ENCODE data around the gene PIEZO1.

The PIEZO1 gene

DNA sequence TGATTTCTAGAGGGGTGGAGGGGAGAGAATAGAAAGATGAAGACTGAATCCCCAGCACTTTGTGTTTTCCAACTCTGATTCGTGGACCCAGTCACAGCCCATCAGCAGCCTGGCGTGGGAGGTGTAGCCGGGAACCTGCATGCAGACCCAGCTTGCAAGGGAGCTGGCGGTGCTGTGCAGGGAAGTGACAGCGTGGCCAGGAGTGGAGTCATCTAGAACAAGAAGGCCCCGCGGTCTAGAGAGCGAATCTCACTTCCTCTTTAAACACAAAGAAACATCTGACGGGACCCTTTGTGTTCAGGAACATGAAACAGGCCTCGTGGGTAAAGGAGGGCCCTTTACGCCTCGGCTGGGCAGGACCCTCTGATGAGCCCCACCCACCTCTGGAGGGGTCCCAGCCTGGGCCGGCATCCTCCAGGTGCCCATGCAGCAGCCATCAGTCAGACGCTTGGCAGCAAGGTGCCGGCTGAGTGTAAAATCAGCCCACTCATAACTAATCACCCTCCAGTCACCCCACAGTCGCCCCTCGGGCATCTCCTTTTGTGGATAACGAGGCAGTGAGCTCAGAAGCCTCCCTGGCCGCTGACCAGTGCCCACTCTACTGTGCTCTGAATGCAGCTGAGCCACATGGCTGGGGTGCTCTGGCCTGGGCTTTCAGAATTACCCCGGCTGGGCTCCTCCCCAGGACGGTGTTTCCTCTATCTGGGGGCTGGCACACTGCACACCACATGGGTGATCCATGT is 103.1 kb downstream of the PIEZO1 start:
- DNase-seq (ENCODE audit: insufficient read length, low spot score), result peak; percentile 92
- TF ChIP-seq POU2F2 (IDR thresholded peaks at IDR 0.05; ENCODE audit: low read depth, low read length) (peak; percentile 77), POLR2A (IDR thresholded peaks at IDR 0.05; ENCODE audit: low read depth, low read length) (peak; percentile 80), SPI1 (IDR thresholded peaks at IDR 0.05; ENCODE audit: low read depth, low read length) (peak; percentile 100), POLR2AphosphoS5 (IDR thresholded peaks at IDR 0.05; ENCODE audit: low read depth, low read length) (peak; percentile 81), TAF1 (IDR thresholded peaks at IDR 0.05; ENCODE audit: low read depth, low read length) (peak; percentile 86), PAX5 (IDR thresholded peaks at IDR 0.05; ENCODE audit: insufficient read depth, low read length, severe bottlenecking) (no peak)
- no peak for FAIRE-seq

DNA sequence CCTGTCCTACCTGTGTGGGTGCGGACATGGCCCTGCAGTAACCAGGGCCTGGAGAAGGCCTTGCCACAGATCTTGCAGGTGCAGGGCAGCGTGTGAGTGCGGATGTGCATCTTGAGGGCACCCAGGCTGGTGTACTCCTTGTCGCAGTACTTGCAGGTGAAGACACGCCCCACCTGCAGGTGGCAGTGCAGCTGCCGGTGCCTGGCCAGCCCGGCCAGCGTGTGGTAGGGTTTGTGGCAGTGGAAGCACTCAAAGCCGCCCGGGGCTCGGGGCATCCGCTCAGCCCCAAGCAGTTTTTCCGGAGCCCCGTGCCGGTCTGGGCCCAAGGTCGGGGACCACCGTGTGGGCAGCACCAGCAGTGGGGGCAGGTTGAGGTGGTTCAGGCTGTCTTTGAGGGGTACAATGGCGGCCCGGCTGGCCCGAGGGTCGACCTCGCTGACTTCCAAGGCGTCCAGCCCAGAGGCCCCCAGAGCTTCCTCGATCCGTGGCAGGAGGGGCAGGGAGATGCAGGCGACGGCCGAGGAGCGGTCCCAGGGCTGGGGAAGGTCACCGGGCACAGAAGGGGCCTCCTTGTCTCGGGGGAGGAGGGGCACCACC is 103.8 kb downstream of the PIEZO1 start:
- FAIRE-seq, result peak; percentile 98
- TF ChIP-seq PAX5 (IDR thresholded peaks at IDR 0.05; ENCODE audit: insufficient read depth, low read length, severe bottlenecking) (no peak), POLR2A (IDR thresholded peaks at IDR 0.05; ENCODE audit: low read depth, low read length) (peak; percentile 16; the same call in 1 of the 2 replicates), POU2F2 (IDR thresholded peaks at IDR 0.05; ENCODE audit: low read depth, low read length) (peak; percentile 20; the same call in 1 of the 2 replicates)
- DNase-seq (ENCODE audit: insufficient read length, low spot score), result peak; percentile 81

- no peak for TF ChIP-seq SPI1 (IDR thresholded peaks at IDR 0.05; ENCODE audit: low read depth, low read length)
- no peak for TF ChIP-seq TAF1 (IDR thresholded peaks at IDR 0.05; ENCODE audit: low read depth, low read length)
- no peak for TF ChIP-seq POLR2AphosphoS5 (IDR thresholded peaks at IDR 0.05; ENCODE audit: low read depth, low read length)
- no peak for TF ChIP-seq PAX5 (IDR thresholded peaks at IDR 0.05; ENCODE audit: insufficient read depth, low read length, severe bottlenecking)
- no peak for TF ChIP-seq POLR2A (IDR thresholded peaks at IDR 0.05; ENCODE audit: low read depth, low read length)
- TF ChIP-seq POU2F2 (IDR thresholded peaks at IDR 0.05; ENCODE audit: low read depth, low read length), result no peak
- FAIRE-seq (peak; percentile 5), DNase-seq (ENCODE audit: insufficient read length, low spot score) (no peak)
Observed at GRCh38 chr16:88680554-88681083, 104.4 kb downstream of the PIEZO1 start.

DNA sequence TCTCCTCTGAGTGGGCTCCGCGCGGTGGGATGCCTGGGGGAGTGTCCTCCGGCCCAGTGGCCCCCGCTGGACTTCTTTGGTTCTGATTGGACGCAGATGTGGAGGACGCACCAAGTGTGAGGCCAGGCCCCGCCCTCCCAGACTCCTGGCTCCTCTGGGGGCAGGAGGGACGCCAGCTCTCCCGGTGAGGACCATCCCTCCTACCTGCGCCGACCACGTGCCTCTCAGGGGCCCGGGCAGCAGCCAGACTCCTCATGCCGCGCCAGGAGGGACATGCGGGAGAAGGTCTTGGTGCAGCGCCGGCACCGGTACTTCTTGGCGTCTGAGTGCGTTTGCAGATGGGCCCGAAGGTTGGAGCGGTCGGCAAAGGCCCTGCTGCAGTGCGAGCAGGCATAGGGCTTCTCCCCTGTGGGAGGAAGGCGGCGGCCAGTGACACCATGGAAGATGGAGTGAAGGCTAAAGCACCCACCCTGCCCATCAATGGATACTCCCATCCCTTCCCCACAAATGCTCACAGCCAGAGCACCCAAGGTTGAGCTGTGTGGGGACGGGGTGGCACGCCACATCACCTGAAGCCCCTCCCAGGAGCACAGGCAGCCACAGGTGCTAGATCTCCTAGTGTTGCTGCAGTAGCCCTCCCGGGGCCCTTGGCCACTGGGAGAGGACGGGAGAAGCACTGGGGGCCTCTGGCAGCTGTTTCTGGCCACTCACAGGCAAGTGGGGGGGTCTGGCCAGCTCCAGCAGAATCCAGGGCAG is 106.6 kb downstream of the PIEZO1 start:
- TF ChIP-seq POLR2A (IDR thresholded peaks at IDR 0.05; ENCODE audit: low read depth, low read length), result no peak
- no peak for TF ChIP-seq POLR2AphosphoS5 (IDR thresholded peaks at IDR 0.05; ENCODE audit: low read depth, low read length)
- TF ChIP-seq POU2F2 (IDR thresholded peaks at IDR 0.05; ENCODE audit: low read depth, low read length), result no peak
- no peak for DNase-seq (ENCODE audit: insufficient read length, low spot score)
- FAIRE-seq, result no peak

GRCh38 chr16:88677721-88678120 is 107.3 kb downstream of the PIEZO1 start:
- no peak for FAIRE-seq
- no peak for TF ChIP-seq SPI1 (IDR thresholded peaks at IDR 0.05; ENCODE audit: low read depth, low read length)
- TF ChIP-seq POLR2A (IDR thresholded peaks at IDR 0.05; ENCODE audit: low read depth, low read length), result no peak
- TF ChIP-seq POLR2AphosphoS5 (IDR thresholded peaks at IDR 0.05; ENCODE audit: low read depth, low read length), result no peak
- TF ChIP-seq TAF1 (IDR thresholded peaks at IDR 0.05; ENCODE audit: low read depth, low read length), result no peak
- no peak for TF ChIP-seq PAX5 (IDR thresholded peaks at IDR 0.05; ENCODE audit: insufficient read depth, low read length, severe bottlenecking)
- no peak for TF ChIP-seq POU2F2 (IDR thresholded peaks at IDR 0.05; ENCODE audit: low read depth, low read length)
- DNase-seq (ENCODE audit: insufficient read length, low spot score), result no peak

DNA sequence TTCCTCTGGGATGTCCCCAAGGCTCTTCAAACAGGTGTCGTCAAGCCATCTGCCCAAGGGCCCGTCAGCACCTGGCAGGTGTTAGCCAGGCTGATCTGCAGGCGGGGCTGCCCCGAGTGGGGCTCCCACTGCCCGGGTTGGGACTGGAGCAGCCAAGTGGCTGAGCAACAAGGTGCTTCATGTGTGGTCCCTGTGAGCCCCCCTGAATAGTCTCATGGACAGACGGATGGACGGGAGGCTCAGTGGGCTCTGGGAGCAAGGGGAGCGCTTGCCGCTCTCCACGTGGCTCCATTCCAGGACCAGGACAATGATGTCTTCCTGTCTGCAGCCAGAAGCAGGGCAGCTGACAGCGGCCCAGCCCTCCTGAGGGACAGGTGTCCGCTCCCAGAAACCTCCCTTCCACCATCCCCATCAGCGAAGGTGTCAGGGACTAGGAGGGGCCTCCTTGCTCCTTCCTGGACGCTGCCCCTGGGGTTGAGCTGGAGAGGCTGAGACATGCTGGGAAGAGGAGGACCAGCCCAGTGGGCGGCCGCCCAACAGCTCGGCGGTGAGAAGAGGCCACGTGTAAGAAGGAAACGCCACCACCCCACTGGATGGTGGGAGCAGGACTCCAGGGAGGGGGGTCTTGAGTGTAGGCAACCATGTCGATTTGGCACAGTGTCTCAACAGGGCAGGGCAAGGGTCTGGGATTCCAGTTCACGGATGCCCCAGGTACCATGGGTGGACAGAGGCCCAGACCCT is 108.3 kb downstream of the PIEZO1 start:
- DNase-seq (ENCODE audit: insufficient read length, low spot score) (no peak), FAIRE-seq (no peak)
- no peak for TF ChIP-seq POLR2A (IDR thresholded peaks at IDR 0.05; ENCODE audit: low read depth, low read length)

DNA sequence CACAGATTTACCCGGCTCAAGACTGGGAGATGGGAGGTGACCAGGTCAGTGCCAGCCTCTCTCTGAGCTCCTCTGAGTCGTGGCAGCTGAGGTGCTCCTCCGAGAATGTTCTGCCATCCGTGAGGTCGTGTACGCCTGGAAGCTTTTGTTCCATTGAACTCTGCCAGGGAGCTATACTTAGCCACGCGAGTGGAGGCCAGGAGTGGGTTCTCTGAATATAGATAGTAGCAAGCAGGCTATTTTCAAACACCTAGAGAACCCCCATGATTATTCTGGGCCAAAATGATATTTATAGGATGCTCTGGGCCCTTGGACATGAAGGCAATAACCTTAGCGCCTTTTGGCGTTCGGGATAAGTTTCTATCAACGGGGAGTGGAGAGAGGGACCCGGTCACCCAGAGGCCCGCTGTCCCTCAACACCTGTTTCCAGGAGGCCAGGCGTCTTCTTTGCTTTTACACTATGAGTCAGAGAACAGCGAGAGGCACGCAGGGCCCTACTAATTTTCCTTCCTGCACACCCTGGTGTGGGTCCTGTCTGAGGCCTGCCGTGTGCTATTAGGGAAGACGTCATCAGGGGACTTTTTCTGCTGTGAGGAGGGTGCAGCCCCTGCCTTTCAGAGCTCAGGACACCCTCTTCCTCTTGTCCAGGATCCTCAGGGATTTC is 111.2 kb downstream of the PIEZO1 start:
- no peak for TF ChIP-seq POLR2A (IDR thresholded peaks at IDR 0.05; ENCODE audit: low read depth, low read length)
- no peak for TF ChIP-seq POU2F2 (IDR thresholded peaks at IDR 0.05; ENCODE audit: low read depth, low read length)
- TF ChIP-seq TAF1 (IDR thresholded peaks at IDR 0.05; ENCODE audit: low read depth, low read length), result peak; percentile 18; the same call in 1 of the 2 replicates
- 0 out of 2 replicates have a peak, but pooled peaks have one; percentile 12 for TF ChIP-seq SPI1 (IDR thresholded peaks at IDR 0.05; ENCODE audit: low read depth, low read length)
- TF ChIP-seq PAX5 (IDR thresholded peaks at IDR 0.05; ENCODE audit: insufficient read depth, low read length, severe bottlenecking), result no peak
- no peak for TF ChIP-seq POLR2AphosphoS5 (IDR thresholded peaks at IDR 0.05; ENCODE audit: low read depth, low read length)
- FAIRE-seq, result peak; percentile 69
- DNase-seq (ENCODE audit: insufficient read length, low spot score), result peak; percentile 63

GRCh38 chr16:88672776-88673175 is 112.2 kb downstream of the PIEZO1 start:
- no peak for DNase-seq (ENCODE audit: insufficient read length, low spot score)
- no peak for FAIRE-seq

More at GRCh38 chr16:88672776-88673175, 112.2 kb downstream of the PIEZO1 start:
- TF ChIP-seq POLR2A (IDR thresholded peaks at IDR 0.05; ENCODE audit: low read depth, low read length) (no peak), POU2F2 (IDR thresholded peaks at IDR 0.05; ENCODE audit: low read depth, low read length) (no peak), TAF1 (IDR thresholded peaks at IDR 0.05; ENCODE audit: low read depth, low read length) (no peak), SPI1 (IDR thresholded peaks at IDR 0.05; ENCODE audit: low read depth, low read length) (no peak), POLR2AphosphoS5 (IDR thresholded peaks at IDR 0.05; ENCODE audit: low read depth, low read length) (no peak), PAX5 (IDR thresholded peaks at IDR 0.05; ENCODE audit: insufficient read depth, low read length, severe bottlenecking) (no peak)
